Measurements from ENCODE around the gene UBE3A.

UBE3A gene

DNA sequence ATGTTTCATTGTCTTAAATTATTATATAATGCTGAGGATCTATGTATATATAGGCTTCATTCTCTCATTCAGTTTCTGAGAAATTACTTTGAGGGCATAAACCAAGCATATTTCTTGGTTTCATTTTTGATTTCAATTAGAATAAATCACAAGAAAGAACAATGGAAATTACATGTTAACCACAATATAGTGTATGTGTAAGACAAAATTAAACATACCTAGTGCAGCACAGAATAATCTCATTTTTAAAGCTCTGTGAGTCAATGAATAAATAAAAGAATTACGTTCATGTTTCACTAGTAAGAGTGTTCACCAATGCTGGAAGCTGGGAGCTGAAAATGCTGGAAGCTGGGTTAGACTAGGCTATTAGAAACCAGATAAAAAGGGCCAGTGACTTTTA lies 72.8 kb downstream of the UBE3A start:
- no peak overlapping the region for H3K4me3 ChIP-seq (ENCODE audit: insufficient read depth, low read length, poor library complexity, severe bottlenecking)
- no peaks in the 10 kb centered on the region for H3K9me3 ChIP-seq (ENCODE audit: insufficient read depth, low read length)
- H3K27ac ChIP-seq (ENCODE audit: low read depth, low read length): no peak overlapping the region
- no peak overlapping the region for H3K9ac ChIP-seq (ENCODE audit: low read length)
- no peak for TF ChIP-seq EZH2phosphoT487 (conservative IDR thresholded peaks at IDR 0.05; ENCODE audit: low read length)
- TF ChIP-seq, protein P1, sequence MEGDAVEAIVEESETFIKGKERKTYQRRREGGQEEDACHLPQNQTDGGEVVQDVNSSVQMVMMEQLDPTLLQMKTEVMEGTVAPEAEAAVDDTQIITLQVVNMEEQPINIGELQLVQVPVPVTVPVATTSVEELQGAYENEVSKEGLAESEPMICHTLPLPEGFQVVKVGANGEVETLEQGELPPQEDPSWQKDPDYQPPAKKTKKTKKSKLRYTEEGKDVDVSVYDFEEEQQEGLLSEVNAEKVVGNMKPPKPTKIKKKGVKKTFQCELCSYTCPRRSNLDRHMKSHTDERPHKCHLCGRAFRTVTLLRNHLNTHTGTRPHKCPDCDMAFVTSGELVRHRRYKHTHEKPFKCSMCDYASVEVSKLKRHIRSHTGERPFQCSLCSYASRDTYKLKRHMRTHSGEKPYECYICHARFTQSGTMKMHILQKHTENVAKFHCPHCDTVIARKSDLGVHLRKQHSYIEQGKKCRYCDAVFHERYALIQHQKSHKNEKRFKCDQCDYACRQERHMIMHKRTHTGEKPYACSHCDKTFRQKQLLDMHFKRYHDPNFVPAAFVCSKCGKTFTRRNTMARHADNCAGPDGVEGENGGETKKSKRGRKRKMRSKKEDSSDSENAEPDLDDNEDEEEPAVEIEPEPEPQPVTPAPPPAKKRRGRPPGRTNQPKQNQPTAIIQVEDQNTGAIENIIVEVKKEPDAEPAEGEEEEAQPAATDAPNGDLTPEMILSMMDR (IDR thresholded peaks at IDR 0.05; ENCODE audit: insufficient read depth, low read length, poor library complexity, severe bottlenecking): no peak
- H3K79me2 ChIP-seq (ENCODE audit: insufficient read depth, low read length): peaks cover 75% of the 10 kb centered on the region
- peaks cover 12% of the 10 kb centered on the region; the same call in 1 of the 2 replicates for H3F3A ChIP-seq (ENCODE audit: insufficient read depth)
- H3K27me3 ChIP-seq (ENCODE audit: low read length): no peaks in the 10 kb centered on the region
- no peak overlapping the region for H3K4me2 ChIP-seq (ENCODE audit: low read depth, low read length, poor library complexity, severe bottlenecking)
- no peaks in the 10 kb centered on the region for H4K20me1 ChIP-seq (ENCODE audit: low read depth, low read length)
- no peaks in the 10 kb centered on the region for H3K9me2 ChIP-seq (replicated peaks; ENCODE audit: insufficient read depth, low read length)
- H3K36me3 ChIP-seq (ENCODE audit: low read length): peaks cover 49% of the 10 kb centered on the region
- H2AFZ ChIP-seq (ENCODE audit: low read depth, low read length, severe bottlenecking): no peak overlapping the region

DNA sequence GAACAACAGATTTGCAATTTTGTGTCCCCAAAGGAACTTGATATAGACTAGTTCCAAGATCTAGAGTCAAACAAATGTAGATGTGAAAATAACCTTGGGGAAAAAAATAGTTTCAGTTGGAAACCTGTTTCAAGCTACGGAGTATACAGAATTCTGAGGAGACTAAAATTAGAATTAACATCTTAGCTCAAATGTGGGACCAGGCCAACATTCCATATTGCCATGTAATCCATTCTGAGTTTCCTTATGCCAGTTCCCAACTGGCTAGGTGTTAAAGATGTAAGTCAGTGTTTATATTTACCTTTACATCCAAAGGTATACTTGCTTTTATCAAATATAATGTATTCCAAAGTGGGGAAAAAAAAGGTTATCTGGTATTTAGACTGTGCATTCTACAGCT lies 76.3 kb downstream of the UBE3A start:
- H3K36me3 ChIP-seq (ENCODE audit: low read length): peaks cover 31% of the 10 kb centered on the region; the same call in 1 of the 2 replicates
- H3K4me2 ChIP-seq (ENCODE audit: low read depth, low read length, poor library complexity, severe bottlenecking): no peak overlapping the region
- H3K27ac ChIP-seq (ENCODE audit: low read depth, low read length): no peak overlapping the region
- no peak overlapping the region for H2AFZ ChIP-seq (ENCODE audit: low read depth, low read length, severe bottlenecking)
- no peaks in the 10 kb centered on the region; the same call in 1 of the 2 replicates for H4K20me1 ChIP-seq (ENCODE audit: low read depth, low read length)
- H3K79me2 ChIP-seq (ENCODE audit: insufficient read depth, low read length): peaks cover 50% of the 10 kb centered on the region
- H3K9ac ChIP-seq (ENCODE audit: low read length): no peak overlapping the region
- no peaks in the 10 kb centered on the region for H3K27me3 ChIP-seq (ENCODE audit: low read length)
- H3F3A ChIP-seq (ENCODE audit: insufficient read depth): 0 out of 2 replicates have a peak, but pooled peaks cover 10% of the 10 kb centered on the region
- no peak for TF ChIP-seq EZH2phosphoT487 (conservative IDR thresholded peaks at IDR 0.05; ENCODE audit: low read length)
- TF ChIP-seq, protein P1 (IDR thresholded peaks at IDR 0.05; ENCODE audit: insufficient read depth, low read length, poor library complexity, severe bottlenecking): no peak
- no peak overlapping the region for H3K4me3 ChIP-seq (ENCODE audit: insufficient read depth, low read length, poor library complexity, severe bottlenecking)
- no peaks in the 10 kb centered on the region for H3K9me3 ChIP-seq (ENCODE audit: insufficient read depth, low read length)
- H3K9me2 ChIP-seq (replicated peaks; ENCODE audit: insufficient read depth, low read length): no peaks in the 10 kb centered on the region

DNA sequence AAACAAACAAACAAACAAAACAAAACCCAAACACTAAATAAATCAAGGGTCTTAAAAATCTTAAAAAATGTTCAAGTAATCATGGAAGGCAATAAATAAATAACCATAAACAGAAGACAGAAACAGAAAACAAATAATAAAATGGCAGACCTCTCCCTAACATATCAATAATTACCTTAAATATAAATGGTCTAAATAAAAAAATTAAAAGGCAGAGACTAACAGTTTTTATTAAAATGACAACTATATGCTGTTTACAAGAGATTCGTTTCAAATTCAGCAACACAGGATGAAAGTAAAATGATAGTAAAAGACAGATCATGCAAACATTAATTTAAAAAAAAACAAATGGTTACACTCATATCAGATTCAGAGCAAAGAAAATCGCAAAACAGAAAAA lies 91.1 kb downstream of the UBE3A start:
- TF ChIP-seq, protein P1 (IDR thresholded peaks at IDR 0.05; ENCODE audit: insufficient read depth, low read length, poor library complexity, severe bottlenecking): no peak
- no peak for TF ChIP-seq EZH2phosphoT487 (conservative IDR thresholded peaks at IDR 0.05; ENCODE audit: low read length)
- peaks cover 36% of the 10 kb centered on the region for H3K36me3 ChIP-seq (ENCODE audit: low read length)
- peaks cover 10% of the 10 kb centered on the region; the same call in 1 of the 2 replicates for H3K79me2 ChIP-seq (ENCODE audit: insufficient read depth, low read length)

More for the DNA sequence above, 91.1 kb downstream of the UBE3A start:
- H3K9me2 ChIP-seq (replicated peaks; ENCODE audit: insufficient read depth, low read length): no peaks in the 10 kb centered on the region
- no peaks in the 10 kb centered on the region for H3K9me3 ChIP-seq (ENCODE audit: insufficient read depth, low read length)
- no peak overlapping the region for H3K9ac ChIP-seq (ENCODE audit: low read length)
- H4K20me1 ChIP-seq (ENCODE audit: low read depth, low read length): no peaks in the 10 kb centered on the region
- no peaks in the 10 kb centered on the region for H3K27me3 ChIP-seq (ENCODE audit: low read length)
- no peak overlapping the region for H3K4me2 ChIP-seq (ENCODE audit: low read depth, low read length, poor library complexity, severe bottlenecking)
- no peak overlapping the region for H3K4me3 ChIP-seq (ENCODE audit: insufficient read depth, low read length, poor library complexity, severe bottlenecking)
- H2AFZ ChIP-seq (ENCODE audit: low read depth, low read length, severe bottlenecking): no peak overlapping the region
- H3K27ac ChIP-seq (ENCODE audit: low read depth, low read length): no peak overlapping the region
- H3F3A ChIP-seq (ENCODE audit: insufficient read depth): no peaks in the 10 kb centered on the region; the same call in 1 of the 2 replicates
